ENCODE measurements around the gene PNP.

DNA sequence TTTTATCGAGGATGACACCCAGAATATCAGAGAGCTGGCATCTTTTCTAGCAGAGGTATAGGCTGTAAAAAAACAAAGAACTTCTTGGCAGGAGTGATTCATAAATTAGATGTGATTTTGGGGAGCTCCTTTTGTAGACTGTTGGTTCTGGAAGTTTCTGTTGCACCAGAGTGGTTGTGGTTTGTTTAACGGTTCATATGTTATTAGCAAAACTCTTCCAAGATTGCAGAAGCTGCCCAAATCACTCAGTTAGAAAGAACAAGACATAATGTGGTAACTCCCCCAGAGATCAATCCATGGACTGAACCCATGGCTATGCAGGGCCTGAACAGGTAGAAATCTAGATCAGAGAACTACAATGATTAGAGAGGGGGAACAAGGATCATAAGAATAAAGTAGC, 29.4 kb downstream of the PNP start:
- TF ChIP-seq EZH2 (IDR thresholded peaks at IDR 0.05; ENCODE audit: borderline replicate concordance, low read depth, low read length, poor library complexity, severe bottlenecking) = no peak
- TF ChIP-seq, protein P1, sequence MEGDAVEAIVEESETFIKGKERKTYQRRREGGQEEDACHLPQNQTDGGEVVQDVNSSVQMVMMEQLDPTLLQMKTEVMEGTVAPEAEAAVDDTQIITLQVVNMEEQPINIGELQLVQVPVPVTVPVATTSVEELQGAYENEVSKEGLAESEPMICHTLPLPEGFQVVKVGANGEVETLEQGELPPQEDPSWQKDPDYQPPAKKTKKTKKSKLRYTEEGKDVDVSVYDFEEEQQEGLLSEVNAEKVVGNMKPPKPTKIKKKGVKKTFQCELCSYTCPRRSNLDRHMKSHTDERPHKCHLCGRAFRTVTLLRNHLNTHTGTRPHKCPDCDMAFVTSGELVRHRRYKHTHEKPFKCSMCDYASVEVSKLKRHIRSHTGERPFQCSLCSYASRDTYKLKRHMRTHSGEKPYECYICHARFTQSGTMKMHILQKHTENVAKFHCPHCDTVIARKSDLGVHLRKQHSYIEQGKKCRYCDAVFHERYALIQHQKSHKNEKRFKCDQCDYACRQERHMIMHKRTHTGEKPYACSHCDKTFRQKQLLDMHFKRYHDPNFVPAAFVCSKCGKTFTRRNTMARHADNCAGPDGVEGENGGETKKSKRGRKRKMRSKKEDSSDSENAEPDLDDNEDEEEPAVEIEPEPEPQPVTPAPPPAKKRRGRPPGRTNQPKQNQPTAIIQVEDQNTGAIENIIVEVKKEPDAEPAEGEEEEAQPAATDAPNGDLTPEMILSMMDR (conservative IDR thresholded peaks at IDR 0.05; ENCODE audit: low read depth, low read length) = no peak

Measured in A673 (cell line).